ENCODE results near the gene UBE2QL1. TPM values are rescaled to one million over a fixed set of nuclear protein-coding genes. Genes with fewer than 3 reads are reported as not detected.

The UBE2QL1 gene
- total RNA-seq, 2 donors from 2014 or later = not detected

DNA sequence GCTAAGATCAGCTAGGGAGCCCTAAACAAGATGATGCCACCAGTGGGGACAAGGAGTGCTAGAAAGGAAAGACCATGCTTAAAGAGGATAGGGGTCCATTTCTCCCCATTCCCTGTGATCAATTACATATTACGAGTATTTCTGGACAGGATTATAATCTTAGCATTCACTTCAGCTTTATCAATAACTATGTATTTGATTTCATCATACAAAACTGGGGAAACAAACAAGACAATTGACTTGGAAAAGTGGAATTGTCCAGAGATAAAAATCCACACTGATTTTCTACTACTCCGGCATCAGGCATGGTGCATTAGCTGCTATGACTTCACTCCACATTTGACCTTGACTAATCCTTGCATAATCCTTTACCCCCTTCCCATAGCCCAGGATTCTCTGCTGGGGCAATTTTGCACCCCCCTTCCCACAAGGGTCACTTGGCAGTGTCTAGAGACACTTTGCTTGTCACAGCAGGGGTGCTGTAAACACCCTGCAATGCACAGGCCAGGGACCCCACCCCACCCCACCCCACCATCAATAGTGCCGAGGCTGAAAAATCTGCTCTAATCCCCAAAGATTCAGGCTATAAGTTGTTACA, 29.9 kb upstream of the UBE2QL1 start:
- Mint-ChIP-seq H3K27me3 (peaks cover 20% of the 10 kb centered on the region), H3K36me3 (ENCODE audit: low read depth) (no peaks in the 10 kb centered on the region), H3K9me3 (no peaks in the 10 kb centered on the region), H3K27ac (no peak overlapping the region), H3K4me1 (no peaks in the 10 kb centered on the region), H3K4me3 (no peak overlapping the region)
- ATAC-seq (replicated peaks) = no peak

DNA sequence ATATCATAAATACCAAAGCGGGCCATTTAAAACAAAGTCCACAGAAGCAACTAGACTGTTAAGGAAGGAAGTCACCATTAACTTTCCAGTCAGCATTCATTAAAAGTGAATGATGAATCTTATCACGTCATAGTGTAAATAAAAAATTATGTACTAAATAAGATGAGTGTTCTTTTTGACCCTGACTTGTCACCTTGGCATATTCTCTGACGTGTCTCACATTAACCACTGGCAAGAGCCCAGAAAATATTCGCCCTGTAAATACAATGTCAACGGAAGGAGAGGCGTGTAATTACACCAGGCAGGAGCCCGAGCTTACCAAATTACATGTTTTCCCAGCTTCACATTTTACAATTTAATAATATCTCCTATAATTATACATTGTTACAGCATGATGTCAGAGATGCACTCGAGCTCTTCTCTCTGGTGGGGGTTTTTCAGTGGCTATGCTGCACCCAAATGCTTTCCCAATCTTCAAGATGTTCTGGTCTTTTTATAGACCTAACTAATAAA, 29.3 kb upstream of the UBE2QL1 start:
- Mint-ChIP-seq H3K36me3 (ENCODE audit: low read depth) (no peaks in the 10 kb centered on the region), H3K9me3 (no peaks in the 10 kb centered on the region), H3K27me3 (peaks cover 20% of the 10 kb centered on the region), H3K4me1 (no peaks in the 10 kb centered on the region), H3K4me3 (no peak overlapping the region), H3K27ac (no peak overlapping the region)
- ATAC-seq (replicated peaks) = no peak

DNA sequence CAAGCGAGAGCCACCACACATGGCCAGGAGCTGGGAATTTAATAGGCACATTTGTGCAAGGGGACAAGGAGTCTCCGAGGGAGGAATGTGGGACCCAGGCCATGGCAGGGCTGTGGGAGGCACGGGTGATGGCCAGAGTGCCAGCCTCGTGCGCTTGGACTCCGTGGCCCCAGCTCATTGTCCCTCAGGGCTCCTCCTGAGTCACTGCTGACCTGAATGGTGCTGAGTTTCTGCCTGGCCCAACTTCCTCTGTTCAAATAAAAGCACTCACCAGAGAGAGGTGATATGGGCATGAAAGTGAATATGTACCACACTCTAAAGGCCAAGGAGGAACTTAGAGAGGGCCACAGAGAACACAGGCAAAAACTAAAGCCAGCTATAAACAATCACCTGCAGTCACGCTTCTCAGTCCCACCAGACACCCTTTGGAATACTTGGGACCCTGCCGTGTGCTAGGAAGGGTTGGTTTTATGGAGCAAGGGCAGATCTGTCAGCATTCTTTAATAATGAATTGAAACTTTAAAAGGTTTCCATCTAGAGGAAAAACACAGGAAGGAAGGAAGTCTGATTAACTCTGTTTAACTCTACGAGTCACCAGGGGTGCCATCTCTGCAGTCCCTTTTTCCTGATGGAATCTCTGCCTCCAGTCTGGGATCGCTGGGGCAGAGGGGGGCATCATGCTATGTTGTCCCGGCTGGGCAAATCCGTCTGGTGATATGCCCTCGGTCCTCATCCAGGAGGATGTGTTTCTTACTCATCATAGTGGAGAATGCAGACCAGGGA, 25.1 kb upstream of the UBE2QL1 start:
- Mint-ChIP-seq H3K4me1 (no peaks in the 10 kb centered on the region), H3K9me3 (no peaks in the 10 kb centered on the region), H3K36me3 (ENCODE audit: low read depth) (no peaks in the 10 kb centered on the region), H3K4me3 (no peak overlapping the region), H3K27me3 (peaks cover 24% of the 10 kb centered on the region), H3K27ac (no peak overlapping the region)
- no peak for ATAC-seq (replicated peaks)

DNA sequence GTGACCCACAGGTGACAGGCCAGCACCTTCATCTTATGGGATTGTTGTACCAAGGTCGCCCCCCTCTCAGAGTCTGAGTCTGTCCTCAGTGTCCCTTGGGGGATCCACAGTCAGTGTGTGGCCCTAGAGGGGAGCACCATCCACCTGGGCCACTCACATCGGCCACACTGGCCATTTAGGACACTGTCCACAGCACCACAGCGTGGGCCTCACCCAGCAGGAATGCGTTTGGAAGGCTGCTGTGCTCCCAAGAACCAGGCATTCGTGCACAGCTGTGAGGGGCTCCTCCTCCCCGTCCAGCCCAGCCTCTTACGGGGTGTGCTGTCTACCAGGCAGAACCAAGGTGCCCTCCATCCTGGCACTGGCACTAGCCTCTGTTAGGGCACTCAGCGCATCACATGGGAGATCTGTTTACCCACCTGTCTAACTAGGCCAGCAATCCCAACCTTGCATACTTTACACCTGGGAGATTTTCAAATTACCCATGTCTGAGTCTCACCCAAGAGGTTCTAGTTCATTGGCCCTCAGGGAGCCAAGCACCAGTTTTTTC, 24.5 kb upstream of the UBE2QL1 start:
- H3K27me3 Mint-ChIP-seq = peaks cover 24% of the 10 kb centered on the region
- no peak for ATAC-seq (replicated peaks)
- no peak overlapping the region for H3K27ac Mint-ChIP-seq
- no peaks in the 10 kb centered on the region for H3K4me1 Mint-ChIP-seq
- H3K36me3 Mint-ChIP-seq (ENCODE audit: low read depth) = no peaks in the 10 kb centered on the region
- H3K9me3 Mint-ChIP-seq = no peaks in the 10 kb centered on the region
- no peak overlapping the region for H3K4me3 Mint-ChIP-seq

DNA sequence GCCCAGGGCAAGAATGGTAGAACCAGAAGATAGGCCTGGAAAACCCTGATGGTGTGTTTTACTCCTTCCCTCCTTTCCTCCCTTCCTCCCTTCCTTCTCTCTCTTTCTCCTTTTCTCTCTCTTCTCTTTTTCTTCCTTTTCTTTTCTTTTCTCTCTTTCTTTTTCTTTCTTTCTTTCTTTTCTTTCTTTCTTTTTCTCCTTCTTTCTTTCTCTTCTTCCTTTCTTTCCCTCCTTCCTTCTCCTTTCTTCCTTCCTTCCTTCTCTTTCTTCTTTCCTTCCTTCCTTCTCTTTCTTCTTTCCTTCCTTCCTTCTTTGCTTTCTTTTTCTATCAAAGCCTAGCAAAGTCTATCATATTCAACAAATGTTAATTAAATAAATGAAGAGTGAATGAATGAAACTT, 24.0 kb upstream of the UBE2QL1 start:
- Mint-ChIP-seq H3K4me1 (no peaks in the 10 kb centered on the region), H3K9me3 (no peaks in the 10 kb centered on the region), H3K27ac (no peak overlapping the region), H3K36me3 (ENCODE audit: low read depth) (no peaks in the 10 kb centered on the region), H3K27me3 (peaks cover 24% of the 10 kb centered on the region), H3K4me3 (no peak overlapping the region)
- no peak for ATAC-seq (replicated peaks)

DNA sequence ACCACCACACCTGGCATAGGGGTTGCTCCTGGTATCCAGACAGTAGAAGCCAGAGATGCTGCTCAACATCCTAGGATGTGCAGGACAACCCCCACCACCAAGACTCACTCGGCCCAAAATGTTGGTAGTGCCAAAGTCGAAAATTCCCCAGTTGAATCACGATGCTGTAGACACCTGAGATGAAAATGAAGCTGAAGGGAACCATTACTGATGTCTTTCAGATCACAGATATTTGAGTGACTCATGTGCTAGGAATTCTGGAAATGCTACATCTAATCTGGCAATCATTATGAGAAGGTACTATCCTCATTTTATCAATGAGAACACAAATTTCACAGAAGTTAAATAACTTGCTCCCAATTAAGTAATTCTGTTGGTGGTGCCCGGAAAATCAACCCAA, 21.0 kb upstream of the UBE2QL1 start:
- no peaks in the 10 kb centered on the region for H3K9me3 Mint-ChIP-seq
- no peaks in the 10 kb centered on the region for H3K4me1 Mint-ChIP-seq
- no peaks in the 10 kb centered on the region for H3K36me3 Mint-ChIP-seq (ENCODE audit: low read depth)
- no peak overlapping the region for H3K27ac Mint-ChIP-seq
- H3K27me3 Mint-ChIP-seq = peaks cover 14% of the 10 kb centered on the region
- no peak for ATAC-seq (replicated peaks)
- no peak overlapping the region for H3K4me3 Mint-ChIP-seq

DNA sequence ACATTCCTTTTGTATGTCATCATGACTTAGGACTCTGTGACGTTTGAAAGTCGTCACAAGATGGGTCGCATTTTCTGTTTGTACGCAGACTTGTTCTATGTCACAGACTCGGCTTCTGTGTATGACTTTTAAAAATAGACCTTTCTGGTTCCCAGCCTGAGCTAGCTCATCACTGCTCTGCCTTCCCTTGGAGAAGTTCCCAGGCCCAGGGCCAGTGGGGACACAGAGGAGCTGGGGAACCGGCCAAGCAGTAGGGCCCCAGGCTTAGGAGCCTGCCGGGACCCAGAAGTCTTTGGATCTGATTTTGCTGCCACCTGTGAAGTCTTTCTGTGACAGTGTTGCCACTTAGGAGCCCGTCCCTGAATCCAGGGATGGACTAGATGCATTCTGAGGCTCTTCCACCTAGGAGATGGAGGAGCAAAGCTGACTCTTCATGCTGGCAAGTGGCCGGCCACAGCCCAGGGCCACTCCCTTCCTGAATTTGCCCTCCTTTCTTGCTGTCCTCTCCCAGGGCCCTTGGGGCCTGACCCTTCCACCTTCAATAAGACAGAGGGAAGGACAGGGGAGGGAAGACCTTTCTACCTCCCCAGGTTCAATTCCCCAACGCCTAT, 18.1 kb upstream of the UBE2QL1 start:
- no peak overlapping the region for H3K4me3 Mint-ChIP-seq
- peaks cover 25% of the 10 kb centered on the region for H3K27me3 Mint-ChIP-seq
- H3K9me3 Mint-ChIP-seq = no peaks in the 10 kb centered on the region
- no peaks in the 10 kb centered on the region for H3K36me3 Mint-ChIP-seq (ENCODE audit: low read depth)
- H3K27ac Mint-ChIP-seq = no peak overlapping the region
- no peaks in the 10 kb centered on the region for H3K4me1 Mint-ChIP-seq
- ATAC-seq (replicated peaks) = no peak

DNA sequence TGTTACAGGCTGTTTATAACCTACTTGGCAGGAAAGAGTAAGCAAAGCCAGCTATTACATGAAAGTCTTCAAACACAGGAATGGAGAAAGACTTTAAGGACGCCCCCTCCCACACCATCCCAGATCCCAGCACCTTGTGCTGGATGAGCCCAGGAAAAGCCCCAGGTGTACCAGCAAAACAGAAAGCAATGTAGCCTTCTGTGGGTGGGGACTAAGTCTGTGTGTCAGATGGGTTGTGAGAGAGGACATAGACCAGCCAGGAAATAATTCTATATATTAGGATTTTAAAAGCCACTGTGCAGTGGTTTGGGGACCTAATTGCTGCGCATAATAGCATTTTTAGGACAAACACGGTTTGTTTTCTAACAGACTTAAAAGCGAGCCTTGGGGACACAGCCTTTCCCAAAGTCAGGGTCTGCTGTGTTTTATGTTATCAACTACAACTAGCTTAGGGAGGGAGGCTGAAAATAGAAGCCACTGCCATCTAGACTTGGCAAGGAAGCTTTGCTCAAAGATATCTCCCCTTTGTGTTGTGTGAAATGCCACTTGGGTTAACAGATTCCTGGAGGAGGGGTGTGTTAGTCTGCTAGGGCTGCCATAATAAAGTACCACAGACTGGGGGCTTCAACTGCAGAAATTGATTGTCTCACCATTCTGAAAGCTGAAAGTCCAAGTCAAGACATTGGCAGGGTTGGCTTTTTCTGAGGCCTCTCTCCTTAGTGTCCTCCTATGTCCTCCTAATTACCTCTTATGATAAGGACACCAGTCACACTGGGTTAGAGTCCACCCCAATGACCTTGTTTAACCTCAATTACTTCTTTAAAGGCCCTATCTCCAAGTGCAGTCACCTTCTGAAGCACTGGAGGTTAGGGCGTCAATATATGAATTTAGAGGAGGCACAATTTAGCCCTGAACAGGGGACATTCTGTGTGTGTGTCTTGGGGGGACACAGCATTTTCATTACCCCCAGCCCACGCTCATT, 17.2 kb upstream of the UBE2QL1 start:
- no peak for ATAC-seq (replicated peaks)
- H3K36me3 Mint-ChIP-seq (ENCODE audit: low read depth) = no peaks in the 10 kb centered on the region
- H3K4me3 Mint-ChIP-seq = no peak overlapping the region
- no peaks in the 10 kb centered on the region for H3K4me1 Mint-ChIP-seq
- H3K27me3 Mint-ChIP-seq = peaks cover 27% of the 10 kb centered on the region
- H3K9me3 Mint-ChIP-seq = no peaks in the 10 kb centered on the region
- H3K27ac Mint-ChIP-seq = no peak overlapping the region

DNA sequence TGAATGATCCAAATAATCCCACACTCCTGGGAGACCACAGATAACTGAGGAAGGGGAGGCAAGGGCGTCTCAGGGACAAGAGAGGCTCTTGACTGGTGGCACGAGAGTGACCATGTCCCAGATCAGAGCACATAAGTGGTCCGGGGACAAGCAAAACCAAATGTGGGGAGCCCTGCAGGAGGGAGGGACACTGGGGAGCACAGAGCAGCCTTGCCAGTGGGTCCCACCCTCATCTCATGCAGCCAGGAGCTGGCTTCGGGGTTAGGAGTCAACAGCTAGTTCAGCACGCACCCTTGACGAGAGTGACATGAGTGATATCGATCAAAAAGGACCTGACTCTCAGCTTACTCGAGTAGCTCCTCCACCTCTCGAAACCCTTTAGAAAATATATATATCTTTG, 16.5 kb upstream of the UBE2QL1 start:
- H3K27me3 Mint-ChIP-seq = peaks cover 31% of the 10 kb centered on the region
- H3K4me1 Mint-ChIP-seq = no peaks in the 10 kb centered on the region
- H3K27ac Mint-ChIP-seq = no peak overlapping the region
- no peak for ATAC-seq (replicated peaks)
- H3K9me3 Mint-ChIP-seq = no peaks in the 10 kb centered on the region
- no peak overlapping the region for H3K4me3 Mint-ChIP-seq
- H3K36me3 Mint-ChIP-seq (ENCODE audit: low read depth) = no peaks in the 10 kb centered on the region

DNA sequence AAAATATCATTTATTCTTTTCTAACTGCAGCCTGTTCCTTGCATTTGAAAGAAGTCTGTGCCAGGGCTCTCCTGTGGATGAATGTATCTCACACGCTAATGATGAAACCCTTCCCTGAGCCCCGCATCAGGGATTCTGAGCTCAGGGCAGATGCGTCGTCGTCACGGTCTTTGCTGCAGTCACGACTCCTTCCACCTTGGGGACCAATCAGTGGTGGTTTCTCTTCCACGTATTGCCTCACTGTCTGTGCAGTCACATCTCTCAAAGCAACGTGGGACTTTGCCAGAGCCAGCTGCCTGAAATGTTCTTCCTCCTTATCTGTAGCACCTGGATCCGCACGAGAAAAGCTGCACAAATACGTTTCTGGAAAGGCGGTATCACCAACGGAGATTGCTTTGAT, 13.9 kb upstream of the UBE2QL1 start:
- Mint-ChIP-seq H3K27me3 (peaks cover 34% of the 10 kb centered on the region), H3K4me3 (no peak overlapping the region), H3K36me3 (ENCODE audit: low read depth) (no peaks in the 10 kb centered on the region), H3K27ac (no peak overlapping the region), H3K9me3 (no peaks in the 10 kb centered on the region), H3K4me1 (no peaks in the 10 kb centered on the region)
- no peak for ATAC-seq (replicated peaks)

DNA sequence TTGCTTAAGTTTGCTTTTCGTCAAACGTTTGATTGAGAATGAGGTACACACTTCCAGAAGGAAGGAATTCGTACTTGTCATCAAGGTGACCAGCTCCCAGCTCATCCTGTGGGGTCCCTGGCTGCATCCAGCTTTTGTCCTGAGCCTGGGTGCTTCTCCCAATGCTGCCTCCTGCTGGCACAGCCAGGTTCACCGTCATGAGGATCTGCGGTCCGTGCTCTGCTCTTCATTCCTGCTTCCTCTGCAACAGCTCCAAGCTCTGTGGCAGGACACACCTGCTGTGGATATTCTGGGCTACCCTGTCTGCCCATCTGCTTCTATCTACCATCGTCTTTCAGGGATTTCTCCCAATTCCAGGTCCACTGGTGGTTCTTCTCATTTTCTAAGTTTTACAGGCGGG, 13.3 kb upstream of the UBE2QL1 start:
- Mint-ChIP-seq H3K9me3 (no peaks in the 10 kb centered on the region), H3K4me1 (no peaks in the 10 kb centered on the region), H3K27me3 (peaks cover 34% of the 10 kb centered on the region), H3K4me3 (no peak overlapping the region), H3K36me3 (ENCODE audit: low read depth) (no peaks in the 10 kb centered on the region), H3K27ac (no peak overlapping the region)
- ATAC-seq (replicated peaks) = no peak

DNA sequence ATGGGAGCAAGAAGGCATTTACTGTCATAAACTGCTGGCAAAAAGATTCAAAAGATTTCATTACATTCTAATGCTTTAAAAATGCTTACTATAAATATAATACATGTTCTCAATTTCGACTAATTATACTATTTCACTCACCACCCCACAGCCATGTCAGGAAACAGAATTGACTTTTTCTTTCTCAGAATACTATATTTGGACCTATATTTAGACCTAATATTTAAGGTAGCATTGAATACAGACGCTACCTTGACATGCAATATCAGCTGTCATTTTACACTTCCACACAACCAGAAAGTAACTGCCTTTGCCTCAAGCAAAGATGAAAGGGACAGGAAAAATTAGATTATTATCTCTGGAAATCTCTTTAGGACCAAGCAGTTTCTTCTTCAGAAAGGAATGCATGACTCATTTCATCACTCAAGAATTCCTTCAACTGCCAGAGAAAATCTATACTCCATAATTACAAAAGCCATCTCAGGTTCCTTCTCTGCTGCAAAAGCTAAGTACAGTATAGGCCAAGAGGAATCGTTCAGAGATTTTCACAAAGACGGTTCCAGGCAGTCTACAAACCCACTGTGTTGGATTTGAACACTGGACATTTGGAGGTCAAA, 11.8 kb upstream of the UBE2QL1 start:
- Mint-ChIP-seq H3K36me3 (ENCODE audit: low read depth) (no peaks in the 10 kb centered on the region), H3K9me3 (no peaks in the 10 kb centered on the region), H3K4me1 (no peaks in the 10 kb centered on the region)

DNA sequence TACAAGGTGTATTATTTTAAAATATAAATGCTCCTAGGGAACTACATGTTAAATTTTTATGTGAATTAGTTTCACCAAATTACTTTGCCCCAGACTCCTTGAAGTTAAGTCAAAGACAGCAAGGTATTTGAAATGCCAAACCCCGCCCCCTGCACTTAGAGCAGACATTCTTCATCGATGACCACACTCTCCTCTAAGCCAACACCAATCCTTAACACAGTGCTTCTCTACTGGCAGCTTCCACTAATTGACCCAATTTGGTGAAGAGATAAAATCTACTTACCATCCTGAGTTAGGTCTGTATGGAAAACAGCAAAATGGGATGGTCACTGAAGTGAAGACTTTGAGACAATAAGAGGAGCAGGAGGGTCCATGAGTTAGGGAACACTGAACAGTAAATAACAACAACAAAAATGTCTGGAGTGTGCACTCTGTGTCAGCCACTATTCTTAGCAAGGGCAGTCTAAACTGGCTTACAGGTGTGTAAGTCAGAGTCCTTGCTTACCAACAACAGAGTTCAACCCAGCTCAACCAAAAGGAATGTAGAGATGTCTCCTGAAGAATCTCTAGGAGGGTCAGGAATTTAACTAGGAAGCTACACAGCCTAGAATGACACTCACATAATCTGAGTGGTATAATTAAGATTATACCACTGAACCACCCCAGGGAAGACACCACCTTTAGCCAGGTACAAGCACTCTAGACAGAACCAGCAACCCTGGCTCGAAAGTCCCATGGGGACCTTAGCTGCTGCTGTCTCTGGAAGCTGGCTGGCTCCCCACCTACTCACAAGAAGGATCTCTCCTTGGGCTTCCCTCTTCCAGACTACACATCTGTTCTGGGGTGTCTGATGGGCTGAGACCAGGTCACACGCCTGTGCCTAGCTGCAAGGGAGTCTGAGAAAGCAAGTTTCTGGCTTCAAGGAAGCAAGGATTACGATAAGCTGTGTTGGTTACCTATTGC, 8.8 kb upstream of the UBE2QL1 start:
- H3K27ac Mint-ChIP-seq = no peak overlapping the region
- peaks cover 45% of the 10 kb centered on the region for H3K27me3 Mint-ChIP-seq
- H3K36me3 Mint-ChIP-seq (ENCODE audit: low read depth) = no peaks in the 10 kb centered on the region
- no peaks in the 10 kb centered on the region for H3K4me1 Mint-ChIP-seq
- H3K9me3 Mint-ChIP-seq = no peaks in the 10 kb centered on the region
- H3K4me3 Mint-ChIP-seq = no peak overlapping the region
- ATAC-seq (replicated peaks) = no peak

More for the DNA sequence above, 11.8 kb upstream of the UBE2QL1 start:
- no peak for ATAC-seq (replicated peaks)
- H3K4me3 Mint-ChIP-seq = no peak overlapping the region
- no peak overlapping the region for H3K27ac Mint-ChIP-seq
- H3K27me3 Mint-ChIP-seq = peaks cover 34% of the 10 kb centered on the region

Data from activated T-helper 17 cell treated with anti-CD3 and anti-CD28 coated beads, Interleukin-2, amount 50 U/mL, for 72 hours (primary cell).